Right renal cortex interstitium (tissue), 3 donors: ENCODE measurements around the gene LRRC43. TPM values are rescaled to one million over a fixed set of nuclear protein-coding genes. Genes with fewer than 3 reads are reported as not detected.

Experiments used
- DNase-seq, 3 donors: peaks; one replicate each; pipeline ENCODE4 v3.0.0-alpha.2; 2013; ENCODE audit warnings: low read depth in 3 of 3, low spot score in 2 of 3
- polyA plus RNA-seq, 3 donors: library from polyadenylated mRNA; unstranded; fragments of 120-200 nt; gene quantifications; one replicate each; pipeline ENCODE4 v1.2.1, GENCODE V29; 2013; ENCODE audit not compliant: insufficient read length in 3 of 3

Gene LRRC43
- polyA plus RNA-seq, 3 donors, result 3.7 to 4.5 (median 4.4) TPM

DNA sequence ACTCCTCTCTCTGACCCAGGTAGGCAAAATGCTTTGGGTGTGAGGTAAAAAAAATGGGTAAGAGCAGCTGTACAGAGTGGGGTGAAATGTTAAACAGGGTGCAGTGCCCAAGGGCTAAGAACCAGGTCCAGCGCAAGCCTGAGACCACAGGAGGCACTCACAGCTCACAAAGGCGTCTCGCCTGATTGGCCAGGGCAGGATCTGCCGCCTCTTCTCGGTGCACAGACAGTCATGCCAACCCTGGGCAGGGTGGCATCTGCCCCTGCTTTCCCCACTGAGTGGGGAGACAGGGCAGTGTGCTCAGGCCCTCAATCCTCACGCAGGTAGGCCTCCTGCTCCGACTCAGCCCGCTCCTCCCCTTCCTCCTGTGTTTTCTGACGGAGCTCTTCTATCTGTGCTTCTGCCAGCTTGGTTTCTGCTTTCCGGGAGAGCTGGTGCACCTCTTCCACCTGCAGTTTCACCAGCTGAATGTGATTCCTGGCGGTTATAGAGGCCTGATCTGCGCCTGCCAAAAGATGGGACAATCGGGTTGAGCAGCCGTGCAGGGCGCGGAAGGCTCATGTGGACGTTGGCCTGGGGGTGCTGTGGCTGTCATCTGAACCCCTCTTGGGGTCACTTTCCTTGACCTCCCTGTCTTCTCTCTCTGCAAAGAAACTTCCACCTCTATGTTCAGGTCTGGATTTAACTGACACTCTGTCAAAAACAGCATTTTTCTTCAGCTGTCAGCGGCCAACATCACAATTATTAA lies 25.3 kb downstream of the LRRC43 start:
- DNase-seq, result no peak

DNA sequence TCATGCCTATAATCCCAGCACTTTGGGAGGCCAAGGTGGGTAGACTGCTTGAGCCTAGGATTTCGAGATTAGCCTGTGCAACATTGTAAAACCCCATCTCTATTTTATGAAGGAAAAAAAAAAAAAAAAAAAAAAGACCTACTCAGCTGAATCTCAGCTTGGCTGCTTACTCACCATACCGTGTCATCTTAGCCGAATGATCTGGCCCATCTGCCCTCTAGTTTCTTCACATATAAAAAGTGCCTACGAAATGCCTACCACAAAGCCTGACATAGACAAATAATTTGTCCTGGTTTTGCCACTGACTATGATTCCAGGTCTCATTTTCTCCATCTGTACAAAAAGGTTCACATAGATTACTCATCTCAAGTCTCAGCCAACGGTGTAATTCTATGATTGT lies 32.8 kb downstream of the LRRC43 start:
- no peak for DNase-seq

DNA sequence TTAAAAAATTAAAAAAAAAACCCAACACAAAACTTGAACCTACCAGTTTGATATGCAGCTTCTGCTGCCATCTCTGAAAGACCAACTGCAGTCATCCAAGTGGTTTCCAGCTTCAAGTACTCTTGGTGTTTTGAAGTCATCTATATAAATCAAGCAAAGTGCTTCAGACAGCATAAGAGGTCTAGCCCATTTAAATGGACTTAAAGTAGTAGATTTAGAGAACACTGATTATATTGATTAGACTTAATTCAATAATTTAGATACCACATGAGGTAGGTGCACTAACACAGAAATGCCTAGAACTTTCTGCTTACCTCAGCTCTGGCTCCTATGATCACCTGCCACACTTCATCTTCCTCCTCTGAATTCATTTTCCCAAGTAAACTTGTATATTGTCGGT lies 33.5 kb downstream of the LRRC43 start:
- no peak for DNase-seq

DNA sequence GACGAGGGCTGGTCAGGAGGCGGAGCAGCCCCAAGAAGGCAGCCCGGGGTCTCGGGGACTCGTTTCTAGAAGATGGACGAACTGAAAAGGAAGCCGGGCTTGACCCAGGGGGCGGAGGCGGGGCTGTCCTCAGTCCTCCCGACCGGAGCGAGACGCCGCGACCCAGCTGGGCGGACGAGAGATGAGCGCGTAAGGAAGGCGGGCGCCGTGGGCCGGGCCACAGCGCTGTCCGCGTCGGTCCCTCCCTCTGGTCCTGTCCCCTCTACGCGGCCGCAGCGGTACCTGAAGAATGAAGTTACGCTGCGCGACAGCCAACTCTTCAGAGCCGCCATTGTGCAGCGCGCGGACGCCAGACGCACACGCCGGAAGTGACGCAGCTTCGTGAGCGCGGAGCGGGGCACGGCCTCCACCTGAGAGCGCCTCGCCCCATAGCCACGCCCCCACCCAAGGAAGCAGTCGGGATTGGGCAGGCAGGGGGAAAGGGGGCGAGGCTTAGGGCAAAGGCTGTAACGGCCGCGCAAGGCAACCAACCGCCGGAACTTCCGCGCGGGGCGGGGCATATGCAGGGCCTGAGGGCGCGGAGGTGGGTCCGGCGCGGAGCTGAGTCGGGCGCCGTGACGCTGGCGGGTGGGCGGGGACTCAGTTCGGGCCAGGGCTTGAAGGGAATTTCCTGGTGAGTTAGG lies 42.9 kb downstream of the LRRC43 start, which contains the start of gene DIABLO:
TSS of gene DIABLO (minus strand) at position 370 of the 683 bp plus-strand sequence. CDS start at position 332, 38 bp downstream.
- DNase-seq, result peak; percentile 92 to 99 (median 98)

DNA sequence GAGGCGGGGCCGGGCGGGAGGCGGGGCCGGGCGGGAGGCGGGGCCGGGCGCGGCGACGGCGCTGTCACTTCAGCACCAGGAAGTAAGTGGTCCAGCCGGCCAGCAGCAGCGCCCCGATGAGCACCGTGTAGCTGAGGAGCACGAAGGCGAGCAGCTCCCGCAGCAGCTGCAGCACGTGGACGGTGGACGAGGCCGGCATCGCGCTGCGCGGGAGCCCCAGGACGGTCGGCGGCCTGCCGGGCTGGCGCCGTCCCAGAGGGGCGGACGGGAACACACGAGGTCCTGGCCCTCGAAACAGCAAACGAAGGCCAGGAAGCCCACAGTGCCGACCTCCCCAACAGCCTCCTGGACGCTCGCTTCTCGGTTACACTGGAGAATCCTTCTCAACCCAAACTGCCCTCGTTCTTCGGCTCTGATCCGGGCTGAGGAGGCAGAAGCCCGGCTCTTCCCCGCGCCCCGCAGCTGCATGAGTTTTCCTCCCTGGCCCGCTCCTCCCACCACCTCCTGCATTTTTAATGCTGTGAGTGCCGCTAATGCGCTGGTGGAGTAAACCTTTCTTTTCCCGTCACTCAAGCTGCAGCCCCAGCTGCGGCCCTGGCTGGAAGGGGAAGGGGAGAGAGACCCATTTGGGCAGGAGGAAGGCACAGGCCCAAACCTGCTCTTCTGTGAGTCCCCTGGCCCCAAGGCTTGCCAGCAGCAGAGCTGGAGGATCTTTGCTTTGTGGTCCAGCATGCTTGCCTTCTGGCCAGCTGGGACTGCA lies 43.6 kb downstream of the LRRC43 start:
- no peak for DNase-seq

DNA sequence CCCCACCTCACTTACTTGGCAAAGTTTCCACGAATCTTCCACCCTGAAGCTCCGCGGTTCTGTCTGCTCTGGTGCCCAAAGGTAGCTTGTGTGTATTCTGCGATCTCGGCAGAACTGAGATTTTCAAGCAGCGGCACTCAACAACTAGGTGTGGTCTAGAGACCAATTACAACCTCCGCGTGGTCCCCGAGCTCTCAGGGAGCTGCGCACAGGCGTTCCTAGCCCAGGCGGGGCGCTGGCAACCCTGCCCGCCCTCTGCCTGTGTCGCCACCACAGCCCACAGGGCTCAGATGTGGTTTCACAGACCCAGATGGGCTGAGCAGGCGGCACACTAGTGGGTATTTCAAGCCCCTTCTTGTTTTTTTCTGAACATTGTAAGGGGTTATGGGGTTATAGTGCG lies 44.4 kb downstream of the LRRC43 start:
- no peak for DNase-seq

DNA sequence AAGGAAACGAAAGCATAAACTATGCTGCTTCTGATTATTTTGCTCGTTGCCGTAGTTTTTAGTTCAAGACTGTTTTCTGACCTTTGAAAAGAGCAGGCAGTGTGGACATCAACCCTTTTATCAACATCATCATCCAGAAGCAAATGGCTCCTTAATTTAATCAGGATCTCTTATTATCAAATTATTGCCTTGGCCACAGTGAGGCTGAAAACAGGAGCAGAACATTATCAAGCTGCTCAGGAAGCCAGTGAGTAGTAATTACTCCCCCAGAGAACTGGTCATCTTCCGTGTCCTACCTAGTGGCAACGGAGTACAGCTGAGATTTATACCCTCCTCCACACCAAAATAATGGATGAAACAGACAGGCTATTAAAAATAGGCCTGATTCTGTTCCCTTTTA lies 45.2 kb downstream of the LRRC43 start:
- DNase-seq, result no peak

DNA sequence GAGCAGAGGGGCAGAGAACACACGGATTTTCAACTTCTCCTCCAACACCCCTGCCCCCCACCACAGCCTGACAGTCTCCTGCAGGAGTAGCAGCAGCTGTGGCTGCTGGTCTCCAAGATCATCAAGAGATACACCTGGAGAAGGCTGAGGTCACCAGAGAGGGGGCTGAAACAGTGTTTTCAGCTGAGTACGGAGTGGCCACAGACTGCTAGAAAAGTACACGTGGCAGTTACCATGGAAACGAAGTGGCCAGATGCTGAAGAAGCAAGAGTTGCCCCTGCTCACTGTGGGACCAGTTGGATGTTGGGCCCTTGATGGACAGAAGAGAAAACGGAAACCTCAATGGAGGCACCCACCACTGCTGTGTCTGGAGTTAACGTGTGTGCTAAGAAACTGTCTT lies 47.9 kb downstream of the LRRC43 start:
- DNase-seq, result no peak

DNA sequence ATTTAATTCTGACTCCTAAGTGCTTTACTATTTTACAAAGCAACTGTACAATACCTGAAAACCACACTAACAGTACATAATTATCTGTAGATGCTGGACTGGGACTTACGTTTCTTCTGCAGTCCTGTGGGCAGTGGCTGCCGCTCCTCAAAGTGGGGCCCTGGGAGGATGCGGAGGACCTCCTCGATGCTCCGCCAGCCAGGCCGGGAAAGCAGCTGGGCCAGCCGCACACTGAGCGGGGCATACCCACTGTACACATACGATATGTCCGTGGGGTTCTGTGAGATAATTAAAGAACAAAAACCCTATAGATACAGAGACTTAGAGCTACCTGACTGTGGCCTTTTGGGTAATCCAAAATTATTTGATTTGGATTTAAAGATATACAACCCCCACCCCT lies 49.8 kb downstream of the LRRC43 start:
- DNase-seq, result no peak

DNA sequence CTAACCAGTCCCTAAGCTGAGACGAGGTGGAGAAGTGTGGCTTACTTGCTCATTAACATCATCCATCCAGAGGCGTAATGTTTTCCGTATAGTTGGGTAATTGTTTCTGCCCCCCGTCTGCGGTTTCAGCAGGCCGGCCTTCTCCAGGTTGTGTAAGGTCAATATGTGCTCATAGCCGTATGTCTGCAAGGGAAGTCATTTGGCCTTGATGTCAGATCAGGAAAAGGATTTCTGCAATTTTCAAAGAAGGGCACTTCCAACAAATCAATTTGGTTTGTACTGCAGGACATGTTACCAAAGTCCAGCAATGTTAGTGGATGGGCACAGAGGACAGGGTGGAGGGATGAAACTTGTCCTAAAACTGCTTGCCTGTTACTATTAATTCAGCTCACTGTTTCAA lies 52.8 kb downstream of the LRRC43 start:
- DNase-seq, result no peak

DNA sequence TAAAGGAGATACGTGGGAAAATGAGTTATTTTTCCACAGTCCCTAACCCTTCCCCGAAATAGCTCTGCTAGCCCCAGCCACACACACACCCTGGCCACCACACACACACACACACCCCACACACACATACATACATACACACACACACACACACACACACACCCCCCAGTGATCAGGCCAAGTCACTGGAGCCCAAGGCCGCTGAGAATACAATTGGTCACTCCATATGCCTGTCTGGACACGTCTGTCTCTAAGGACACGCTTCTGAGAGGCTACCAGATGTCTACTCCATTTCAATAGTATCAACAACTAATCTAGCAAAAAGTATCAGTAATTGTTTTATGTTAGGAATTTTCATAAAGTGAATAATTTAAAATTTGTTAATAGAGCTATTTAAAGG lies 55.9 kb downstream of the LRRC43 start:
- DNase-seq, result no peak

DNA sequence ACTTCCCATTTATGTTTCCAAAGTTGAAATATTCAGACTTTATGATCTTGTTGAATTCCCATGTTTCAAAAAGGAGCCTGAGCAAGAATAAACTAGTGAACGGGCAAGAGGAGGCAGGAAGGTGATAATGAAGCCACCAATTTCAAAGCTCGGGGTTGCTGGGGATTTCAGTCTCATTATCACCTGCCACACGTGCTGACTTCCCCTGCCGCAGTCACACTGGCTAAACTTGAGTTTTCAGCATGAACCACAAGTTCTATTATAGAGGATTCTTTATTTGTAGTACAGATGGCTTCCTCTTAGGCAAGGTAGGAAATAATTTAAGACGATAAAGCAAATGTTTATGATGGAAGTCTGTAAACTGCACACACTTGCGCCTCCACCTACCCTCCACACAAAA lies 61.0 kb downstream of the LRRC43 start:
- no peak for DNase-seq

DNA sequence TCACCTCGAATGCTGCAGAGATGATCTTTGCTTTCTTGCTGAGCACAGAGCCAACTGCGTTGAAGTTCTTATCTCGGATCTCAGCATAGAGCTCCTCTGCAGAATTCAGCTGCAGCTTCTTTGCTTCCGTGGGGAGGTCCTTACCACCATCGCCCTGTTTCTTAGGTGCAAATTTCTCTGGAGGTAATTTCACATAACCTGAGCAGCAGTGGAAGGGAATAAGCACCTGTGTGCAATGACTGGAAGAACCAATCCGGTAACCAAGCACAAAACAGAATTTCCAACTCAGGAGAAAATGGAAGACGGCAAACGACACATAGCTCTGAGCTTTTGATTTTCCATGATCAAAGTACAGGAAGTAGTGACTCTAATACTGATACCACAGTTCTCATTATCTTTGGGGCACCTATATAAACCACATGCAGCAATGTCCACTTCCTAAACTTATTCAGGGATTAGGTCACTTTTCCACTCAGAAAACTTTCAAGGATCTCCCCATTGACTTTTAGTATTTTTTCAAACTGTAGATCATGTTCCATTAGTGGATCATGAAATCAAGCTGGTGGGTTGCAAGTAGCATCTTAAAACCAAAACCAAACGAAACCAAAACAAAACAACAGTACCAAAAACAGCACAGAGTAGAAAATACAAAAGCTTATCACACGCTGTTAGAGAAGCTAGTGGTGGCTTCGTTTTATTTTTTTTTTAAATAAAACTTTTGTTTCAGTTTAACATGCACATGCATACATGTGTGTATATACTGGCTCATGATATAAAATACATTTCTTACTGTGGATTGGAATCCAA lies 61.8 kb downstream of the LRRC43 start:
- no peak for DNase-seq

DNA sequence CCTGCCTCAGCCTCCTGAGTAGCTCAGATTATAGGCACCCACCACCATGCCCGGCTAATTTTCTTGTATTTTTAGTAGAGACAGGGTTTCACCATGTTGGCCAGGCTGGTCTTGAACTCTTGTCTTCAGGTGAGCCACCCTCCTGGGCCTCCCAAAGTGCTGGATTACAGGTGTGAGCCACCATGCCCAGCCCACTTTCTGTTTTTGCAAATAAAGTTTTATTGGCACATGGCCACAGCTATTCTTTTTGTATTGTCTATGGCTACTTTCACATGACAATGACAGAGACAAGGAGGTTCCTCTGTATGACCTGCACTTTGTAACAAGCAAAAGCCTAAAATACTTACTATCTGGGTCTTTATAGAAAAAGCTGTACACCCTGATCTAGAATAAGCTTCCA lies 62.6 kb downstream of the LRRC43 start:
- no peak for DNase-seq

DNA sequence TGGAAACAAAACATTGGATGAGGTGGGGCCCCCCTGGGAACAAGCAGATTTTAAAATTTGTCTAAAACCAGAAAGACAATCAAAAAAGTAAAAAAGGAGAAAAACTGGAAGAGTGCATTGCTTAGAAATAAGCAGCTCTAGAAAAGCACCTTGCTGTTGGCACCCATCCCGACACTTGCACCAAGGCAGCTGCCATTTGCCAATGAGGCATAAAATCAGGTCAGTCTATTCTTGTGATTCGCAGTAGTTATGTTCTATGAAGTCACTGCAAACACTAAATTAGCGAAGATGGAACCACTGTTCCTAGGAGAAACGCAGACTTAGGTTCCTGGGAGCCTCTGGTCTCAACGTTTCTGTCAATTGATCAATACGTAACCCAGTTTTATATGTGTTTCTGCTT lies 67.1 kb downstream of the LRRC43 start:
- no peak for DNase-seq

DNA sequence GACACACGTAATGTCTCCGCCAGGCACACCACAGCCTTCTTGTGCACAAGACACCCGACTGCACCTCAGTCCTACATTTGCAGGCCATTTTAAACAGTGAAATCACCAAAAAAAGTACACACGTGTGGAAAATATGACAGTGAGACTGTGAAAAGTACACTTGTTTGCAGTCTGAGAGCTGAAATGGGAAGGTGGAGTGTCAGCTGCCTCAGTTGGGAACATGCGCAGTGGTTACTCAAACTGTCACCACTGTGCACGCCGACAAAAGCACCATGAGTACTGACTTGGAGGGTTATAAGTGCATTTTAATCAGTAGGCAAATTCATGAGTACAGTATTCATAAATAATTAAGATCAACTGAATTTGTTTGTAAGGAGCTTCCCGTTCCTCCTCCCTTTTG lies 67.6 kb downstream of the LRRC43 start:
- no peak for DNase-seq

Other genes starting within 250 kb of the LRRC43 start
- gene BCL7A, start 161.2 kb upstream of the LRRC43 start, polyA plus RNA-seq, result 10 to 100 TPM; 34.7 to 36.0 (median 35.7) TPM
- 10 to 100 TPM; 25.2 to 27.9 (median 25.5) TPM for gene MLXIP, start 104.4 kb upstream of the LRRC43 start, polyA plus RNA-seq
- gene IL31, start 8.9 kb upstream of the LRRC43 start, polyA plus RNA-seq, result not detected
- 1 to 10 TPM; 2.5 to 3.8 (median 3.3) TPM for gene B3GNT4, start 20.6 kb downstream of the LRRC43 start, polyA plus RNA-seq
- gene DIABLO, start 42.9 kb downstream of the LRRC43 start, polyA plus RNA-seq, result 10 to 100 TPM; 79.8 to 88.1 (median 85.4) TPM
- 10 to 100 TPM; 16.5 to 20.4 (median 18.0) TPM for gene VPS33A, start 83.4 kb downstream of the LRRC43 start, polyA plus RNA-seq
- 10 to 100 TPM; 41.1 to 43.0 (median 41.9) TPM for gene CLIP1, start 239.5 kb downstream of the LRRC43 start, polyA plus RNA-seq